Testis (tissue), 3 donors: Measurements from ENCODE around the gene FRMD8. TPM values are rescaled to one million over a fixed set of nuclear protein-coding genes. Genes with fewer than 3 reads are reported as not detected.

Source experiments
- DNase-seq: peaks from one replicate; pipeline ENCODE4 v3.0.0-alpha.2; 2019
- H3K27ac ChIP-seq, 2 donors: fragments of 200-600 bp; sonication (generic); one replicate each; pipeline ENCODE4 v1.5.1; 2019
- H3K27me3 ChIP-seq: fragments of 200-600 bp; sonication (generic); one replicate; pipeline ENCODE4 v1.5.1; 2019
- H3K36me3 ChIP-seq: fragments of 200-600 bp; sonication (generic); one replicate; pipeline ENCODE4 v1.5.1; 2017; ENCODE audit warnings: low read depth; ENCODE audit errors: missing control alignments
- H3K4me1 ChIP-seq: fragments of 200-600 bp; sonication (generic); one replicate; pipeline ENCODE4 v1.5.1; 2019
- H3K4me3 ChIP-seq, 2 donors: fragments of 200-600 bp; sonication (generic); one replicate each; pipeline ENCODE4 v1.5.1; 2017 to 2019
- H3K9me3 ChIP-seq: fragments of 200-600 bp; sonication (generic); one replicate; pipeline ENCODE4 v1.5.1; 2017
- POLR2A ChIP-seq: fragments of 450-650 bp; IDR thresholded peaks from one replicate; pipeline ENCODE4 v1.6.1; 2017; ENCODE audit warnings: antibody characterized with exemption, mild to moderate bottlenecking, moderate library complexity
- WGBS, 2 donors: methylation state at CpG; one replicate each; pipeline ENCODE4 v1.1.5; 2018; 5-methylcytosine and 5-hydroxymethylcytosine counted together
- intact Hi-C: fragments of 100-400 bp; cut with DNase I; formaldehyde crosslinking; loops from one replicate; pipeline ENCODE4 v1.15.1; 2023; ENCODE audit warnings: low total_unique reads
- polyA plus RNA-seq: library from polyadenylated mRNA; stranded (reverse); fragments of 350-450 nt; fragmentation: Illumina TruSeq; extraction: RNeasy Lipid Tissue Mini Kit (QIAGEN cat#74804); gene quantifications from one replicate; pipeline ENCODE4 v1.2.3, GENCODE V29; 2014; ENCODE audit warnings: low read depth, low replicate concordance; ENCODE audit not compliant: insufficient read depth
- total RNA-seq, 2 donors: library from RNA; depleted of rRNA; stranded (reverse); fragments of >200 nt; gene quantifications; one replicate each; pipeline ENCODE4 v1.2.3, GENCODE V29; 2016
- TF ChIP-seq, protein P1 (sequence below), 3 experiments: fragments of 450-650 bp in 2 of 3; fragments of 200-600 bp in 1 of 3; sonication (generic) in 1 of 3; IDR thresholded peaks; one replicate each; pipeline ENCODE4 v1.5.1; 2016 to 2019; ENCODE audit warnings: antibody characterized with exemption in 3 of 3, mild to moderate bottlenecking in 2 of 3, moderate library complexity in 1 of 3

Gene FRMD8
- total and polyA plus RNA-seq, 3 donors from 2014 or later: 31.4 to 118 (median 92.5) TPM

GRCh38 chr11:65417702-65418430 is 31.4 kb downstream of the FRMD8 start:
- intact Hi-C loops: no loop called here
- H3K4me3 ChIP-seq: peak overlapping the region in 1 of 2 donors; percentile 32
- TF ChIP-seq, protein P1, sequence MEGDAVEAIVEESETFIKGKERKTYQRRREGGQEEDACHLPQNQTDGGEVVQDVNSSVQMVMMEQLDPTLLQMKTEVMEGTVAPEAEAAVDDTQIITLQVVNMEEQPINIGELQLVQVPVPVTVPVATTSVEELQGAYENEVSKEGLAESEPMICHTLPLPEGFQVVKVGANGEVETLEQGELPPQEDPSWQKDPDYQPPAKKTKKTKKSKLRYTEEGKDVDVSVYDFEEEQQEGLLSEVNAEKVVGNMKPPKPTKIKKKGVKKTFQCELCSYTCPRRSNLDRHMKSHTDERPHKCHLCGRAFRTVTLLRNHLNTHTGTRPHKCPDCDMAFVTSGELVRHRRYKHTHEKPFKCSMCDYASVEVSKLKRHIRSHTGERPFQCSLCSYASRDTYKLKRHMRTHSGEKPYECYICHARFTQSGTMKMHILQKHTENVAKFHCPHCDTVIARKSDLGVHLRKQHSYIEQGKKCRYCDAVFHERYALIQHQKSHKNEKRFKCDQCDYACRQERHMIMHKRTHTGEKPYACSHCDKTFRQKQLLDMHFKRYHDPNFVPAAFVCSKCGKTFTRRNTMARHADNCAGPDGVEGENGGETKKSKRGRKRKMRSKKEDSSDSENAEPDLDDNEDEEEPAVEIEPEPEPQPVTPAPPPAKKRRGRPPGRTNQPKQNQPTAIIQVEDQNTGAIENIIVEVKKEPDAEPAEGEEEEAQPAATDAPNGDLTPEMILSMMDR (IDR thresholded peaks at IDR 0.05): no peak
- TF ChIP-seq POLR2A: no peak
- no peaks in the 10 kb centered on the region for H3K9me3 ChIP-seq
- no peaks in the 10 kb centered on the region for H3K36me3 ChIP-seq
- 27 to 28% methylated on average over 19 of the region's 19 CpGs for WGBS, 2 donors
- H3K27ac ChIP-seq: peak overlapping the region; percentile 94 to 96
- no peaks in the 10 kb centered on the region for H3K27me3 ChIP-seq
- peaks cover 61% of the 10 kb centered on the region for H3K4me1 ChIP-seq
- DNase-seq: peak; percentile 64

DNA sequence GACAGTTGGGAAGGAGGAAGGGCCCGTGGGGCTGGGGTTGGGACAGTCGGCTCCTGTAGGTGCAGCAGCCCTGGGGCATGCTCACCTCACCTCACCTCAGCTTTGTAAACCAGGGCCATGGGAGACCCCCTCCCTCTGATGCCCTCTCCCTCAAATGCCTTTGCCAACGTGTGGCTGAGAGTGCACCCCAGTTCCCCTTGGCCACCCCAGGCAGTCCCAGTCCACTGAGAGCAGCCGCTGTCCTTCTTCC is 31.9 kb downstream of the FRMD8 start:
- 29 to 35% methylated on average over 4 of the region's 4 CpGs for WGBS, 2 donors
- no peak for DNase-seq
- Histone ChIP-seq H3K9me3 (no peaks in the 10 kb centered on the region), H3K4me3 (peak overlapping the region in 1 of 2 donors; percentile 32), H3K27ac (peak overlapping the region; percentile 94 to 96), H3K27me3 (no peaks in the 10 kb centered on the region), H3K36me3 (no peaks in the 10 kb centered on the region), H3K4me1 (peaks cover 61% of the 10 kb centered on the region)
- TF ChIP-seq POLR2A: no peak
- TF ChIP-seq, protein P1 (IDR thresholded peaks at IDR 0.05): no peak
- intact Hi-C loops: no loop called here

DNA sequence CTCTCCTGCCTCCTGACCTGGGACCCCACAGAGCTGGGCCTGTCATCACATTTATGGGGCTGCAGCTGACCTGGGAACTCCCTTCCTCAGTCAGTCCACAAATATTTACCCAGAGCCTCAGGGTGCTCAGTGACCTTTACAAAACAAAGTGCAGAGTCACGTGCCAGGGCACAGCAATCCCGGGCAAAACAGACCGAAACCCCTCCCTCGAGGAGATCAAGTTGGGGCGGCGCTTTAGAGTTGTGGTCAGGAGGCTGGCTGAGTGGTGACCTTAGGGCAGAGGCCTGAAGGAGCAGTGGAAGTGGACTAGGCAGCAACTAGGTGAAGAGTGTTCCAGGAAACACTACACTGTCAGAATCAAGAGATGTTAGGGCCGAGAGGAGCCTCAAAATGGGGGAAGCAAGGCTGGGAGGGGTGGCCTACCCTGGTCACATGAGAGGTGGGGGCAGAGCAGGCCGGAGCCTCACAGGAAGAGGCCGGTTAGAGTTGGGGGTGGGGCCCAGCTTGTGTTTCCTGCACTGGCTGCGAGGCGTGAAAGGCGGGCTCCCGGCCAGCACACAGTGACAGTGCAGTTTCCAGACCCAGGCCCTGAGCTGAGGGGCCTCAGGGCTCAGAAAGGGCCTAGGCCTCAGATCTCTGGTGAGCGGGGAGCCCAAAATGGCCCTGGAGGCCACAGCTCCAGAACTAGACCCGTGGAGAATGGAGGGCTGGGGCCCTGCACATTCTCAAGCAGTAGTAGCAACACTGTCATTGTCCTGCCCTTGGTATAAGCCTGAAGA is 32.4 kb downstream of the FRMD8 start:
- Histone ChIP-seq H3K4me3 (peak overlapping the region in 1 of 2 donors; percentile 32), H3K36me3 (no peaks in the 10 kb centered on the region), H3K27ac (peak overlapping the region; percentile 94 to 96), H3K9me3 (no peaks in the 10 kb centered on the region), H3K27me3 (no peaks in the 10 kb centered on the region), H3K4me1 (peaks cover 61% of the 10 kb centered on the region)
- WGBS, 2 donors: 13 to 17% methylated on average over 12 to 15 of the region's 15 CpGs
- peak; percentile 97 for DNase-seq
- intact Hi-C loops: no loop called here
- TF ChIP-seq, protein P1 (IDR thresholded peaks at IDR 0.05): no peak
- no peak for TF ChIP-seq POLR2A

DNA sequence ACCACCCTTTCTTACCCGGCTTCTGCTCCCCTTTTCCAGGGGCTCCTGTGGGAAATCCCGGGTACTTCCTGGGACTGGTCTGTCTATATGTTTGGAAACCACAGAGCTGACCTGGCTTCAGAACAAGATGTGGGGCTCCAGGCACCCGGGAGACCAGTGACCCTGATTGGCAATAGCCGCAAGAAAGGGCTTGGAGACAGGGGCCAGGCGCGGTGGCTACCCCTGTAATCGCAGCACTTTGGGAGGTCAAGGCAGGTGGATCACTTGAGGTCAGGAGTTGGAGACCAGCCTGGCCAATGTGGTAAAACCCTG is 33.0 kb downstream of the FRMD8 start:
- Histone ChIP-seq H3K4me3 (peak overlapping the region in 1 of 2 donors; percentile 11), H3K4me1 (peaks cover 61% of the 10 kb centered on the region), H3K9me3 (no peaks in the 10 kb centered on the region), H3K27me3 (no peaks in the 10 kb centered on the region), H3K36me3 (no peaks in the 10 kb centered on the region), H3K27ac (peak overlapping the region; percentile 94 to 96)
- intact Hi-C loops: no loop called here
- TF ChIP-seq, protein P1 (IDR thresholded peaks at IDR 0.05): no peak
- TF ChIP-seq POLR2A: no peak
- WGBS, 2 donors: 41 to 59% methylated on average over 5 to 7 of the region's 7 CpGs
- DNase-seq: no peak
